Measurements from ENCODE around the gene CSTPP1. TPM values are rescaled to one million over a fixed set of nuclear protein-coding genes. Genes with fewer than 3 reads are reported as not detected.
A peak's percentile ranks its signal among the peaks of the same experiment; 100 is the strongest.
"Not testable (repeated sequence)": the region's sequence is repeated elsewhere in the genome, so short reads cannot be mapped to it uniquely, and the experiment has no call there.

CSTPP1 gene
- total RNA-seq, 1 donor from 2014 or later, result 25.9 TPM

- DNase-seq (ENCODE audit: extremely low read depth, low read depth, low spot score), result no peak
Measured at GRCh38 chr11:46984987-46985386, 48.4 kb downstream of the CSTPP1 start.

- no peak for DNase-seq (ENCODE audit: extremely low read depth, low read depth, low spot score)
Measured at GRCh38 chr11:46987183-46987582, 50.6 kb downstream of the CSTPP1 start.

- not testable (repeated sequence) for DNase-seq (ENCODE audit: extremely low read depth, low read depth, low spot score)
Measured at GRCh38 chr11:46989810-46990487, 53.4 kb downstream of the CSTPP1 start.

GRCh38 chr11:46991391-46991790, 54.8 kb downstream of the CSTPP1 start:
- no peak for DNase-seq (ENCODE audit: extremely low read depth, low read depth, low spot score)

- not testable (repeated sequence) for DNase-seq (ENCODE audit: extremely low read depth, low read depth, low spot score)
Measured at GRCh38 chr11:46992386-46992785, 55.8 kb downstream of the CSTPP1 start.

GRCh38 chr11:46997796-46998195, 61.2 kb downstream of the CSTPP1 start:
- not testable (repeated sequence) for DNase-seq (ENCODE audit: extremely low read depth, low read depth, low spot score)

GRCh38 chr11:46999217-46999616, 62.7 kb downstream of the CSTPP1 start:
- no peak for DNase-seq (ENCODE audit: extremely low read depth, low read depth, low spot score)

GRCh38 chr11:47000033-47000432, 63.5 kb downstream of the CSTPP1 start:
- DNase-seq (ENCODE audit: extremely low read depth, low read depth, low spot score), result no peak

GRCh38 chr11:47001781-47002181, 65.2 kb downstream of the CSTPP1 start:
- no peak for DNase-seq (ENCODE audit: extremely low read depth, low read depth, low spot score)

GRCh38 chr11:47002390-47002789, 65.8 kb downstream of the CSTPP1 start:
- no peak for DNase-seq (ENCODE audit: extremely low read depth, low read depth, low spot score)

- no peak for DNase-seq (ENCODE audit: extremely low read depth, low read depth, low spot score)
Measured at GRCh38 chr11:47003180-47003877, 66.8 kb downstream of the CSTPP1 start.

GRCh38 chr11:47004595-47005033, 68.1 kb downstream of the CSTPP1 start:
- peak; percentile 7 for DNase-seq (ENCODE audit: extremely low read depth, low read depth, low spot score)

GRCh38 chr11:47005441-47005840, 68.9 kb downstream of the CSTPP1 start:
- no peak for DNase-seq (ENCODE audit: extremely low read depth, low read depth, low spot score)

- no peak for DNase-seq (ENCODE audit: extremely low read depth, low read depth, low spot score)
Measured at GRCh38 chr11:47007579-47007978, 71.0 kb downstream of the CSTPP1 start.

GRCh38 chr11:47010179-47010578, 73.6 kb downstream of the CSTPP1 start:
- no peak for DNase-seq (ENCODE audit: extremely low read depth, low read depth, low spot score)

GRCh38 chr11:47014097-47014496, 77.5 kb downstream of the CSTPP1 start:
- DNase-seq (ENCODE audit: extremely low read depth, low read depth, low spot score), result no peak

GRCh38 chr11:47018637-47019036, 82.1 kb downstream of the CSTPP1 start:
- no peak for DNase-seq (ENCODE audit: extremely low read depth, low read depth, low spot score)

- no peak for DNase-seq (ENCODE audit: extremely low read depth, low read depth, low spot score)
Measured at GRCh38 chr11:47020793-47021526, 84.4 kb downstream of the CSTPP1 start.

- no peak for DNase-seq (ENCODE audit: extremely low read depth, low read depth, low spot score)
Measured at GRCh38 chr11:47021527-47021818, 84.9 kb downstream of the CSTPP1 start.

GRCh38 chr11:47021965-47022364, 85.4 kb downstream of the CSTPP1 start:
- no peak for DNase-seq (ENCODE audit: extremely low read depth, low read depth, low spot score)

GRCh38 chr11:47028195-47029093, 91.9 kb downstream of the CSTPP1 start:
- DNase-seq (ENCODE audit: extremely low read depth, low read depth, low spot score), result no peak

All from glomerular endothelial cell (primary cell).